Small intestine (tissue), 7 donors: Measurements from ENCODE around the gene KLHL29. TPM values are rescaled to one million over a fixed set of nuclear protein-coding genes. Genes with fewer than 3 reads are reported as not detected.

Experiments used
- DNase-seq, 2 donors: peaks; one replicate each; pipeline versions ENCODE4 v3.0.0 to v3.0.0-alpha.2; 2013
- FAIRE-seq: peaks from 2 replicates; lab custom pipeline; 2012; peaks lifted over from hg19 to GRCh38; lab: Jason Lieb, UNC
- H3K27ac ChIP-seq, 3 donors: one replicate each; pipeline ENCODE4 v1.5.1; 2013; ENCODE audit warnings: low read length in 2 of 3, mild to moderate bottlenecking in 2 of 3, control low read depth in 1 of 3, inconsistent platforms in 1 of 3, low read depth in 1 of 3, moderate library complexity in 1 of 3
- H3K27me3 ChIP-seq, 3 donors: one replicate each; pipeline ENCODE4 v1.6.1; 2013; ENCODE audit warnings: low read length in 3 of 3, inconsistent platforms in 1 of 3; ENCODE audit not compliant: control insufficient read depth in 3 of 3, insufficient read depth in 3 of 3
- H3K36me3 ChIP-seq, 3 donors: one replicate each; pipeline ENCODE4 v1.6.1; 2013; ENCODE audit warnings: low read length in 3 of 3, inconsistent platforms in 1 of 3, low read depth in 1 of 3, mild to moderate bottlenecking in 1 of 3, moderate library complexity in 1 of 3; ENCODE audit not compliant: control insufficient read depth in 3 of 3, insufficient read depth in 2 of 3
- H3K4me1 ChIP-seq, 3 donors: one replicate each; pipeline ENCODE4 v1.6.1; 2013; ENCODE audit warnings: low read length in 2 of 3, inconsistent platforms in 1 of 3, low read depth in 1 of 3, mild to moderate bottlenecking in 1 of 3, moderate library complexity in 1 of 3; ENCODE audit not compliant: control insufficient read depth in 3 of 3, insufficient read depth in 2 of 3
- H3K4me3 ChIP-seq, 3 donors: one replicate each; pipeline ENCODE4 v1.5.1; 2013; ENCODE audit warnings: low read length in 3 of 3, control low read depth in 1 of 3, inconsistent platforms in 1 of 3, low read depth in 1 of 3, mild to moderate bottlenecking in 1 of 3, moderate library complexity in 1 of 3
- H3K9me3 ChIP-seq, 2 donors: one replicate each; pipeline ENCODE4 v1.6.1; 2013; ENCODE audit warnings: low read depth in 1 of 2, low read length in 1 of 2; ENCODE audit not compliant: control insufficient read depth in 2 of 2, insufficient read depth in 1 of 2
- WGBS, 3 donors: extraction: QIAGEN DNeasy Blood & Tissue Kit; methylation state at CpG; one replicate each; pipeline ENCODE4 v1.1.7; 2013; 5-methylcytosine and 5-hydroxymethylcytosine counted together
- polyA plus RNA-seq, 4 donors: library from polyadenylated mRNA; stranded (reverse) in 3 of 4; unstranded in 1 of 4; fragments of 200-250 nt in 3 of 4; fragments of 120-200 nt in 1 of 4; gene quantifications; one replicate each; pipeline versions ENCODE4 v1.2.1 to v1.2.3, GENCODE V29; 2013
- donor health status: healthy with polysubstance abuse.
- donor health status: control.
- donor health status: control.
- donor health status: Bipolar disorder and iron deficiency.
- donor health status: healthy.

KLHL29 gene
- polyA plus RNA-seq, 4 donors, result 0.22 to 2.7 (median 1.4) TPM

GRCh38 chr2:23510471-23510870 lies 125.5 kb downstream of the KLHL29 start:
- DNase-seq (no peak), FAIRE-seq (no peak)
- H3K4me3 ChIP-seq, result no peak overlapping the region
- H3K36me3 ChIP-seq, result no peaks in the 10 kb centered on the region
- H3K27ac ChIP-seq, result no peak overlapping the region
- 77 to 92% (median 87%) methylated on average over 5 of the region's 5 CpGs for WGBS, 3 donors
- H3K27me3 ChIP-seq, result peaks cover 0 to 11% (median 3%) of the 10 kb centered on the region in 3 donors
- H3K9me3 ChIP-seq, result no peaks in the 10 kb centered on the region
- peaks cover 0 to 8% (median 0%) of the 10 kb centered on the region in 3 donors for H3K4me1 ChIP-seq

DNA sequence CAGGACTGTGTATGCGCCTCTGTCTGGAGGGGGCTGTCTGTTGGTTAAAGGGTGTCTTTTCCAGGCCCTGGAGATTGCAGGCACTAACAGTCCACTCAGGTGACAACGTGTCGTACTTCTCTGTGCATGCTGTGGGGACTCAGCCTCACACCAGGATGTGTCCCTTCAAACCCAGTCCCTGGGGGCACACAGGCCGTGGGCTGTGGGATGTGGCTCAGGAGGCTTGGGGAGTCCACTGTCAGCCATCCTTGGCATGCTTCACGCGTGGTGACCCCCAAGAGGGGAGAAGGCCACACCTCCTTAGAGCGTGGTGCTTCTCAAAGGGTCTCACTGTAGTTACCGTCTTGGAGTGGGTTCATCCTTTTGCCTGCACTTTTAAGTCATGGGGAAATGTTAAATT lies 127.8 kb downstream of the KLHL29 start:
- Histone ChIP-seq H3K4me3 (no peak overlapping the region), H3K4me1 (peaks cover 0 to 8% (median 0%) of the 10 kb centered on the region in 3 donors), H3K36me3 (no peaks in the 10 kb centered on the region), H3K27me3 (peaks cover 0 to 7% (median 3%) of the 10 kb centered on the region in 3 donors), H3K9me3 (no peaks in the 10 kb centered on the region), H3K27ac (no peak overlapping the region)
- WGBS, 3 donors, result 79 to 90% (median 88%) methylated on average over 8 of the region's 8 CpGs
- FAIRE-seq (no peak), DNase-seq (no peak)

GRCh38 chr2:23513245-23513871 lies 128.4 kb downstream of the KLHL29 start:
- no peaks in the 10 kb centered on the region for H3K9me3 ChIP-seq
- no peak overlapping the region for H3K27ac ChIP-seq
- peaks cover 0 to 8% (median 0%) of the 10 kb centered on the region in 3 donors for H3K4me1 ChIP-seq
- H3K27me3 ChIP-seq, result peaks cover 0 to 7% (median 3%) of the 10 kb centered on the region in 3 donors
- FAIRE-seq (no peak), DNase-seq (peak; percentile 59 to 73)
- H3K4me3 ChIP-seq, result peak overlapping the region in 2 of 3 donors; percentile 12 to 16
- H3K36me3 ChIP-seq, result no peaks in the 10 kb centered on the region
- WGBS, 3 donors, result 11 to 52% (median 31%) methylated on average over 15 of the region's 15 CpGs

- peaks cover 0 to 4% (median 3%) of the 10 kb centered on the region in 3 donors for H3K27me3 ChIP-seq
- DNase-seq (peak in 1 of 2 donors; percentile 50), FAIRE-seq (no peak)
- H3K4me3 ChIP-seq, result peak overlapping the region in 1 of 3 donors; percentile 16
- WGBS, 3 donors, result 24 to 50% (median 32%) methylated on average over 10 of the region's 10 CpGs
- no peaks in the 10 kb centered on the region for H3K36me3 ChIP-seq
- peak overlapping the region in 1 of 3 donors; percentile 23 for H3K27ac ChIP-seq
- peaks cover 0 to 8% (median 0%) of the 10 kb centered on the region in 3 donors for H3K4me1 ChIP-seq
- H3K9me3 ChIP-seq, result no peaks in the 10 kb centered on the region
Observed at GRCh38 chr2:23513872-23514793, 129.2 kb downstream of the KLHL29 start.

GRCh38 chr2:23516520-23517256 lies 131.7 kb downstream of the KLHL29 start:
- no peak for FAIRE-seq
- Histone ChIP-seq H3K27me3 (peaks cover 0 to 3% (median 3%) of the 10 kb centered on the region in 3 donors), H3K27ac (no peak overlapping the region), H3K4me3 (no peak overlapping the region), H3K36me3 (no peaks in the 10 kb centered on the region), H3K9me3 (no peaks in the 10 kb centered on the region), H3K4me1 (peaks cover 0 to 8% (median 0%) of the 10 kb centered on the region in 3 donors)
- no peak for DNase-seq
- 90 to 91% (median 90%) methylated on average over 19 of the region's 19 CpGs for WGBS, 3 donors

DNA sequence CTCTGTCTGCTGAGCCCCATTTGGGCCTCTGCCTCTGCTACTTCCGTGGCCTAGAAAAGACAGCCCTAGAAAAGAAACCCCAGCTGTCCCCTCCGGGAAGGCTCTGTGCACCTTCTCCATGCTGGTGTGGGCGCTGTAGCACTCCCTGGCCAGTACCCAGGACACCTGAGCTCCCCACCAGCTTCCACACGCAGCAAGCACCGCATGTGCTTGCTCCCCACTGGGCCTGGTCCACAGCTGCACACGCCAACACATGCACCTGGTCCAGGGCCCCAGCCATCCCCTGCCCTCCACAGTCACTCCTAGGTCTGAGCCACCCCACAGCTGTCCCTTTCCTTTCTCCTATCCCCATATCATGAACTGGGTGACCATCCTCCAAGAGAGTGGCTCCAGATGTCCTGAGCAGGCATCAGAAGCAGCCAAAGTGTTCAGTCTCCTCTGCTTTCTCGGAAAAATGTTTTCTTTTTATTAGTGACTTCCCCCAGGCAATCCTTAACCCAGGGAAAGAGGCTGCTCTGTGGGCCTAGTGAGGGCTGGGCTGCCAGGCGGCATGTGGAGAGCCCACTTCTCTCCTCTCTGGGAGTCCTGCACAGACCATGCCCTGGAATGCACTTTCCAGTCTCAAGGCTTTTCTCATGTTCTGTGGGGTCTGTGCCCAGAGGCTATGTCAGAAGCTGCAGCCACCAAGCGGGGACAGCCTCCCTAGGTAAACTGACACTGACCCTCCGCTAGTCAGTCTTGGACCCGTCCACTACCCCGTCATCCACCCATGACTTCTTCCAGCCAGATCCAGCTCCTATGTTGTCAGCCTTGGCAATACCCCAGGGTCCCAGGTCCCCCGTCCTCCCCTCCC lies 133.7 kb downstream of the KLHL29 start:
- H3K36me3 ChIP-seq, result no peaks in the 10 kb centered on the region
- WGBS, 3 donors, result 86 to 90% (median 89%) methylated on average over 12 to 13 of the region's 13 CpGs
- no peak overlapping the region for H3K27ac ChIP-seq
- no peak for FAIRE-seq
- H3K9me3 ChIP-seq, result no peaks in the 10 kb centered on the region
- peaks cover 0 to 8% (median 0%) of the 10 kb centered on the region in 3 donors for H3K4me1 ChIP-seq
- DNase-seq, result no peak
- H3K4me3 ChIP-seq, result no peak overlapping the region
- no peaks in the 10 kb centered on the region for H3K27me3 ChIP-seq

- H3K4me3 ChIP-seq, result no peak overlapping the region
- H3K9me3 ChIP-seq, result no peaks in the 10 kb centered on the region
- FAIRE-seq, result no peak
- H3K36me3 ChIP-seq, result no peaks in the 10 kb centered on the region
- WGBS, 3 donors, result 65 to 80% (median 75%) methylated on average over 4 of the region's 4 CpGs
- no peaks in the 10 kb centered on the region for H3K27me3 ChIP-seq
- H3K4me1 ChIP-seq, result peaks cover 0 to 6% (median 0%) of the 10 kb centered on the region in 3 donors
- DNase-seq, result no peak
- no peak overlapping the region for H3K27ac ChIP-seq
Observed at GRCh38 chr2:23519334-23519651, 134.3 kb downstream of the KLHL29 start.
